Keratinocyte (primary cell): Measurements from ENCODE around the gene POU4F3.

Experiments used
- EZH2 ChIP-seq: IDR thresholded peaks from one replicate; pipeline ENCODE4 v1.6.1; 2012; ENCODE audit warnings: inconsistent platforms, mild to moderate bottlenecking, low read length, moderate library complexity
- TF ChIP-seq, protein P1 (sequence below), 3 experiments: IDR thresholded peaks in 1 of 3; conservative IDR thresholded peaks in 1 of 3; optimal IDR thresholded peaks in 1 of 3; 2 replicates in 2 of 3; 3 replicates in 1 of 3; pipeline versions ENCODE3 to v1.5.1; 2011; ENCODE audit warnings: low read length in 3 of 3, mild to moderate bottlenecking in 3 of 3, moderate library complexity in 2 of 3, control low read depth in 1 of 3, inconsistent platforms in 1 of 3; ENCODE audit not compliant: insufficient read depth in 2 of 3; ENCODE audit errors: extremely low read depth in 1 of 3

DNA sequence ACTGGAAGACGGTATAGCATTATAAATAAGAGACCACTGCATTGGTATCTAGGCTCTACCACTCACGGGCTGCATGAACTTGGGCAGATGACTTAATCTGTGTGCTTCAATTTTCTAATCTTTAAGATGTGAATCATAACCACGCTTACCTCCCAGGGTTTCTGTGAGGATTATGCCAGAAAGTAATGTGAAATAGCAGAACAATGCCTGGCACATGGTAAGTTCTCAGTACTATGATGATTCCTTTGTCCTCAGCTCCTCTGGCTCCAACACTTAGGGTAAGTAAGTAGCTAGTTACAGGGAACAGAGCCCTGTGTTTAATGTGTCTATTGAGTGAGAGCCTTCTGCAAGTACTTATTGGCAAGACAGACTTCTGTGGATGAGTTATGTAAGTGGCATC lies 31.1 kb downstream of the POU4F3 start:
- TF ChIP-seq, protein P1, sequence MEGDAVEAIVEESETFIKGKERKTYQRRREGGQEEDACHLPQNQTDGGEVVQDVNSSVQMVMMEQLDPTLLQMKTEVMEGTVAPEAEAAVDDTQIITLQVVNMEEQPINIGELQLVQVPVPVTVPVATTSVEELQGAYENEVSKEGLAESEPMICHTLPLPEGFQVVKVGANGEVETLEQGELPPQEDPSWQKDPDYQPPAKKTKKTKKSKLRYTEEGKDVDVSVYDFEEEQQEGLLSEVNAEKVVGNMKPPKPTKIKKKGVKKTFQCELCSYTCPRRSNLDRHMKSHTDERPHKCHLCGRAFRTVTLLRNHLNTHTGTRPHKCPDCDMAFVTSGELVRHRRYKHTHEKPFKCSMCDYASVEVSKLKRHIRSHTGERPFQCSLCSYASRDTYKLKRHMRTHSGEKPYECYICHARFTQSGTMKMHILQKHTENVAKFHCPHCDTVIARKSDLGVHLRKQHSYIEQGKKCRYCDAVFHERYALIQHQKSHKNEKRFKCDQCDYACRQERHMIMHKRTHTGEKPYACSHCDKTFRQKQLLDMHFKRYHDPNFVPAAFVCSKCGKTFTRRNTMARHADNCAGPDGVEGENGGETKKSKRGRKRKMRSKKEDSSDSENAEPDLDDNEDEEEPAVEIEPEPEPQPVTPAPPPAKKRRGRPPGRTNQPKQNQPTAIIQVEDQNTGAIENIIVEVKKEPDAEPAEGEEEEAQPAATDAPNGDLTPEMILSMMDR (optimal IDR thresholded peaks at IDR 0.05 in 1 of 3, IDR thresholded peaks at IDR 0.05 in 1 of 3, conservative IDR thresholded peaks at IDR 0.05 in 1 of 3; ENCODE audit: extremely low read depth in 1 of 3, insufficient read depth in 2 of 3, low read length in 3 of 3): no peak
- TF ChIP-seq EZH2: no peak
